GM21526 (cell line): ENCODE measurements around the gene DPYD.

Source experiments
- ATAC-seq: cut with Tn5 transposase; IDR thresholded peaks from one replicate; pipeline ENCODE4 v1.9.1; 2021; ENCODE audit warnings: moderate library complexity; ENCODE audit not compliant: unreplicated experiment, low FRiP score

Gene DPYD

DNA sequence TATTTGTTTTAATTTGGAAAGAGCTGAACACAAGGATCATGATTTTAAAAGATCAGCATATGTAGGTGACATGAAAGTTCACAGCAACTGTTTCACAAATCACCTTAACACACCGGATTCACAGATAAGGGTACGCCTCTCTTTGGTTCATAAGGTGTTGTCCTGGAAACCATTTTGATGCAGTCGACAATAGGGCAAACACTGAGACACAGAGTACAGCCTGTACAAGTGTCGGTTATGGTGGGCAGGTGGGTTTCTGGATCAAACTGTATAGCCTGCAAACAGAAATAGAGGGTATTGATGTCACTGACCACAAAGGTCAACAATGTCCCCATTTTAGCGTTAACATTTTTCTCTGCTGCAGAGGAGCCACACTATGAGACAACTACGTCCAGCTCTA, 842.0 kb downstream of the DPYD start:
- ATAC-seq = no peak

DNA sequence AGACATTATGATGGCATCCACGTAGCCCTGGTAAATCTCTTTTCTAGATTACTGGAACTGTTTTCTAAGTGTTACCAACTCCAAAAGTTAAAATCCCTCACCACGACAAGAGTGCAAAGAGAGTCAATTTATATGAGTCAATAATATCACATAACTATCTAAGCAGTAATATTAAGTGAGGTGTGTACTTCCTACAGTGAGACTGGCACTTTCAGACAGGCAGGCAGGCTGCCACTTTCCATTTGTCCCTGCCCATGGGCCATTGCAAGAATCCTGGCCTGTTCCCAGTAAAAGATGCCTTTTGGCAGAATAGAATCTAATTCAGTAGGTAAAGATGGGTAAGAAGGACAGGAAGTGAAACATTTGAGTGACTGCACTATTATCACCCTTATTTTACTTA, 843.6 kb downstream of the DPYD start:
- no peak for ATAC-seq

DNA sequence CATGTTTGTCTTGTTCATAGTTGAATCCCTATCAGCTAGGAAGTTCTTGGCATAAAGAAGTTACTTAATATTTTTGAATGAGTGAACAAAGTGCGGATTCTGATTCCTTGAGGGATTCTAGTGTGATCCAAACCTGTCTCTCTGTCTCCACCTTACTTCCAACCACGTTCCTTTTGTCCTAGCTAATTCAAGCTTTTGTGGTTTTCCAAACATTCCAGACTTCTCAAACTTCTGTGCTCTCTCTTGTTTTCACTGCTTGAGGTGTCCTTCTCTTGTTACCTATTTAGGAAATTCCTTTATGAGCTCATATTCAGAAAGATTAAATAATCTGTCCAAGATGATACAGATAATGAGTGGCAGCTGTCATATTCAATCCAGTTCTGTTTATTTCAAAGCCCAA, 846.1 kb downstream of the DPYD start:
- no peak for ATAC-seq

DNA sequence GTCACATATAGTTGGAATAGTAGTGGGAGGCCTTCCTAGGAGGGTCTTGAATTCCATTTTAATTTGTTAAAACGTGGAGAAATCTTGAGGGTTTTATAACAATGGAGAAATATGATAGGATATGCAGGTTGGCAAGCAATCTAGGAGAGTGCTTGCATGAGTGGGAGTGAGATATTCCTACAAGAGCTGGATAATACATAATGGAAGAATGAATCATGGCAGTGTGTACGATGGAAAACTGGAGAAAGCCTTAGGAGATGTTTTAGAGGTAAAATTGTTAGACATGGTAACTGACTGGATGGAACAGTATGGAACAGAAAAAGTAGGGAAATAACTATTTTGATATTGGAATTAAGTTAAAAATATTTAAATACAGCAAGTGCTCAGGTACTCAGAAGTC, 846.9 kb downstream of the DPYD start:
- ATAC-seq = no peak

DNA sequence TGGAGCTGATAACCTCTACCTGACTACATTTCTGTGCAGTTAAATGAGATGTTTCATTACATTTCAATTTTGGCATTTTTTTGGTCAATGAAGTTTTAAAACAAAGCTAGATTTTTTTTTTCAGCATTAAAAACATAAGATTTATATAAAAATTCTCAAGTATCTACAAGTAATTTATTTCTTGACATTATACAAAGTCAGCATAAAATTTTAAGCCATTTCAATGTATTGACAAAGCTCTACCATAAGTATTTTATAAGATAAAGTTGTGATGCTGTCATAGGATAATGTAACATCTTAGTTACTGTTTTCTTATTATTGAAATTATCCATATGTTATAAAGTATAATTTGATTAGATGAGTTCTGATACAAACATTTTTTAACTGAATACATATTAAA, 847.7 kb downstream of the DPYD start:
- no peak for ATAC-seq

DNA sequence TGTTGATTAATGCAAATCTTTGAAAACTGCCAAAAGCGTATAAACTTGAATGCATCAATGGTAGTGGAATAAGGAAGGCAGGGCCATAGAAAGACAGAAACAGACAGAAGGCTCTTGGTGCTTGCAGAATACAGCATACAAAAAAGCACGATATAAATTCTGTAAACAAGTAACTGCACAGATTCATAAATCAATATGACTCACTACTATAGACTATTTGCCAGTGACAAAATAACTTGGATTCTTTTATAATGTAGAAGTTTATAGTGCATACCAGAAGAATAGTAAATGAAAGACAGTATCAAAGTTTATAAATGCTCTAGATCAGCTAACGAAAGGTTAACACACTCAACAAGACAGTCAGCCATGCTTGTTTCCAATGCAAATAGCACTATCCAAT, 849.7 kb downstream of the DPYD start:
- no peak for ATAC-seq

DNA sequence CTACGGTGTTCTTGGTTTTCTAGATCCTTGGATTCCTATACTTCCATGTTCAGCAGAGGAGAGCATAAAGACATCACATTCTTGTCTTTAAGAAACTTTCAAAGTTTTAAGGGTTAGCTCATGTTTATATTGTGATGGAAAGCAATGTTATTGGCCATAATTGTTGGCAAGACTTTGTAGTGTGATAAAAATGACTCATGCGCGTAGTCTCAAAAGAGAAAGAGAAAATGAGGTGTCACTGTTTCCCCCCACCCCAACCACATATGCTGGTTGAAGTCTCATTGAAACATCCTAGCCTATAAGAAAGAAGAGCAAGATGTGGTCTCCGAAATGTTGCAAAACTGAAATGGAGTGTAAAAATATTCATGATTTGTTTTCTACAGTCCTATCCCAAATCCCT, 850.5 kb downstream of the DPYD start:
- no peak for ATAC-seq

DNA sequence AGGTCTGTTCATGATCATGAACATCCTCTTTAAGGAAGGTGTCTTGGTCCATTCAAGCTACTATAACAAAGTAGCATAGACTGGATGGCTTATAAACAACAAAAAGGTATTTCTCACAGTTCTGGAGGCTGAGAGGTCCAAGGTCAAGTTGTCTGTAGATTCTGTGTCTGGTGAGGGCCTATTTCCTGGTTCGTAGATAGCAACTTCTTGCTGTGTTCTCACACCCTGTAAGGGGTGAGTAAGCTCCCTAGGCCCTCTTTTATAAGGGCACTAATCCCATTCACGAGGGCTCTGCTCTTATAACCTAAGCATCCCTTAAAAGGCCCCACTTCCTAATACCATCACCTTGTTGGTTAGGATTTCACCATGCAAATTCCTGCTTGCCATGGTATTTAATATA, 851.5 kb downstream of the DPYD start:
- no peak for ATAC-seq

DNA sequence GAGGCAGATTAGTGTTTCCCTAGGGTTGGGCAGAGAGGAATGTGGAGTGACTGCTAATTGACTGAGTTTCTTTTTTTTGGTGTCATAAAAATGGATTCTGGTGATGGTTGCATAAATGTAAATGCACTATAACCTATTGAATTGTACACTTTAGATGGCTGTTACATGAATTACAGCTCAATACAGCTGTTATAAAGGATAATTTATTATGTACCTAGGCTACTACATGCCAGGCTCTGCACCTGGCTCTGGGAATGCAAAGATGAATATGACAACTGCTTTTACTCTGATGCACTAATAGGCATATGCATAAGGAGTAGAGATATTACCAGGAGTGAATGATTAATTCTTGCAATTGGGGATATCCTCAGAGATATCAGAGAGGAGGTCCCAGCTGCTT, 854.0 kb downstream of the DPYD start:
- no peak for ATAC-seq

DNA sequence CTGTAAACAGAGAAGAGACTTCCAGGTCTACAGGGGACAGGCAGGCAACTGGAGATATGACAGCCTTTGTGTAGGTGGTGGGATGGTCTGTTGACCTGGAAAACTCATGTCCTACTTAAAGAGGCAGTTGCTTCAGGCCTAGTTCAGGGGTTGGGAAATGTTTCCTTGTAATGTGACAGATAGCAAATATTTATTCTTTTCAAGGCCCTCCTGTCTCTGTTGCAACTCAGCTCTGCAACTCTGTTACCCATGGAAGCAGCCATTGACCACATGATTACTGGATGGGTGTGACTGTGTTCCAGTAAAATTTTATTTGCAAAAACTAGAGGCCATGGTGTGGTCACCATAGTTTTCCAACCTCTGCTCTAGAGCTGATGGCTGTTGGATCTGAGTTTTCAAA, 857.3 kb downstream of the DPYD start:
- no peak for ATAC-seq

DNA sequence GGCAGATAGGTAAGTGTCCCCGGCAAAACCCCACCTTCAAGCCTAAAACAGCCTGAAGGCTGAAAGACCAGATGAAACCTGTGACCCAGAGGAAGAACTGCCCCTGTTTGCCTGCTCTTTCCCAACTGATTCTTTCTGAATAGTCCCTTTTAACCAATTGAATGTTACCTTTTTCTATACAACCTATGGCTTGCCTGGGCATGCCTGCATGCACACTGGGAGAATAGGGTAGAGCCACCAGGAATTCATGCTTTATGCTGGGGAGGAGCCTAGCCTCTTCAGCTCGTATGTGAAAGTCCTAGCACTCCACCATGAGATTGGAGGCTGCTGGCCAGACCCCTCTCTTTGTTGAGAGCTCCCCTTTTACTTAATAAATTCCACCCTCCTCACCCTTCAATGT, 859.2 kb downstream of the DPYD start:
- no peak for ATAC-seq

DNA sequence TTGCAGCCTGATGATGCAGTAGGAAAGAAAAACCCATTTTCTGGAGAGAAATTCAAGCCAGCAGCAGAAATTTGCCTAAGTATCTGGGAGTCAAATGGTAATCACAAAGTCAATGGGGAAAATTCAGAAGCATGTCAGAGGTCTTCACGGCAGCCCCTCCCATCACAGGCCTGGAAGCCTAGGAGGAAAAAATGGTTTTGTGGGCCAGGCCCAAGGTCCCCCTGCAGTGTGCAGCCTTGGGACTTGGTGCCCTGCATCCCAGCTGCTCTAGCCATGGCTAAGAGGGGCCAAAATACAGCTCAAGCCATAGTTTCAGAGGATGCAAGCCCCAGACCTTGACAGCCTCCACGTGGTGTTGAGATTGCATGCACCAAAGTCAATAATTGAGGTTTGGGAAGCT, 864.4 kb downstream of the DPYD start:
- no peak for ATAC-seq

DNA sequence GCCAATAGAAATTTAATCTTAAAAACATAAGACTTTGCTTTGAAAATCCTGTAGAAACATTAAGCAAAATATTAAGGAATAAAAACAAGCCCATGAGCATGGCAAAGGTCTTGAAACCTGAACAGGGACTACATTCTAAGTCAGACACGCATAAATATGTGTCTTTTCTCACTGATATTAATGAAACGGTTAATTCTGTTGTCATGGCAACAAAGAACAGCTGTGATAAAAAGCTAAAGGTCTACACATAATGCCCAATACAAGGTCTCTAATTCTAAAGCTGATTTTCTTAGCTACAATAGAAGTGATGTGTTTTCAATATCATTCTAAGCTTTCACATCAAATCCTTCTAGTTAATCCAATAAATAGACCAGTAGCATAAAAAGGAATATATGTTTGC, 867.6 kb downstream of the DPYD start:
- ATAC-seq = no peak

DNA sequence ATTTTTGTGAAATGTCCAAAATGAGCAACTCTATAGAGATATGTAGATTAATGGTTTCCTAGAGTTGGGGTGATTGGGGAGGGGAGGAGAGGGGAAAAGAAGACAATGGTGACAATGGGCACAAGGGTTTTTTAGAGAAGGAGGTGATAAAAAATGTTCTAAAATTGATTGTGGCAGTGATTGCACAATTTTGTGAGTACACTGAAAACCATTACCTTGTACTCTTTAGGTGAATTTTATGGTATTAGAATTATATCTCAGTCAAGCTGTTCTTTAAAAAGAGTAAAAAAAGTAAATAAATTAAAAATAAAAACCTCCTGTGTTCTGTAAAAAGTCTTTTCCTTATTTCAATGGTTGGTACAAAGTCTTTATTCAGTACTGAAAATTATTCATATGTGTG, 869.0 kb downstream of the DPYD start:
- no peak for ATAC-seq

DNA sequence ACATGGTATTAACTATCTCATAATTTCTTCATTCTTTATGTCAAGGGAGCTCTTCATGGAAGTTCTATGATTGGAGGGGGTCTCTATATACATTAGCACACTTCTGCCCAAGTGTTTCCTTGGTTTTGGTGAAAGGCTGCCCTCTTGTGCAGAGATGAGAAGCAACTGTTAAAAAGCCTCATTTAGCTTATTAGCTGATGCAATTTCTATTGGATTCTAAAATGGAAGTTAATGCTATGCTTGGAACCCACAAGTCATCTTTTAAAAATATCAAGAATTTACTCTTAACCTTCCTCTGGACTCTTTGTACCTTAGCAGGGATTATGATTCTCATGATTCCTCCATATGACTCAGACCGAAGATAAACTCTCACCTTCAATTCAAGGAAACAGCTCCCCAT, 870.3 kb downstream of the DPYD start:
- no peak for ATAC-seq

DNA sequence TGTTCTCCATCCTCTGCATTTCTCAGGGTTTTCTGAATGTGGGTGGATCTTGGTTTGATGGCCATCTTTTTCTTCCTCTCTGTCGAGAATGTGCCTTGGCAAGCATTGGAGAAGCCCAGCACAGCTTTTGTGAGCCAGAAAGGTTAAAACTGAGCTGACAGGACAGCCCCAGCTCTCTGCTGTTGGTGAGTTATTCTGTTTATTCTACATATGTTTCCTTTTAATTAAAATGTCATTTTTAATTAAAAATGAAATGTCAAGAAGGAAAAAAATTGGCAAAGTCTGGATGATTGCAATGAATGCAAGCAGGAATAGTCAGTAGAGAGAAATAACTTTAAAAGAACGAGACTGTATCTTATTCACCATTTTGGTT, 873.4 kb downstream of the DPYD start:
- no peak for ATAC-seq

DNA sequence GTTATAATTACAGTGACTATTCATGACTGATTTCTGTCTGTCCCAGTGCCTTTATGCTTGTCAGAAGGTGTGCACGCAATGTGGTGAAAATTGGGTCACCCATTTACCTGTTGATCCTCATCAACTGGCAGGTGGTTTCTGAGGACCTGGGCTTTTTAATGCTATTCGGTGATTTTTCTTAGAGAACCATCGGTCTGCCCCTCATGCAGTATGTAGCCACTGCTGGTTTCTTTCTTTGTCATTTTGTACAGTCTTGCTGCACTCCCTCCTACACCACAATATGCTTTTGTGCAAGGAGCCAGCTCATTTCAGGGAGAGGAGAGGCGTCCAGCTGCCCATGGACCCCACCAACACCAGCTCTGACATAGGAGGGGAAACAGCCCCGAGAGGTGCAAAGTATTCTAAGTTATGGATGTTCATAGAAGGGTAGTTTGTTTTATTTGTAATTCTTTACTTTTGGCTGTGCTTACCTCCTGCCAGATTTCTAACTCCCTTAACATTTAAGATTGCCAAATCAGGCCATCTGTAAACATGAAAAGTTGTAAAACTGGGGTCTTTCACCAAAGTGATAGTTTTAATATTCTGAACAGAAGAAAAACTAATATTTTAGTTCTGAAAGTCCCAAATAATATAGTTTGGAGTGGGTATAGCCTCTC, 873.9 kb downstream of the DPYD start:
- no peak for ATAC-seq

DNA sequence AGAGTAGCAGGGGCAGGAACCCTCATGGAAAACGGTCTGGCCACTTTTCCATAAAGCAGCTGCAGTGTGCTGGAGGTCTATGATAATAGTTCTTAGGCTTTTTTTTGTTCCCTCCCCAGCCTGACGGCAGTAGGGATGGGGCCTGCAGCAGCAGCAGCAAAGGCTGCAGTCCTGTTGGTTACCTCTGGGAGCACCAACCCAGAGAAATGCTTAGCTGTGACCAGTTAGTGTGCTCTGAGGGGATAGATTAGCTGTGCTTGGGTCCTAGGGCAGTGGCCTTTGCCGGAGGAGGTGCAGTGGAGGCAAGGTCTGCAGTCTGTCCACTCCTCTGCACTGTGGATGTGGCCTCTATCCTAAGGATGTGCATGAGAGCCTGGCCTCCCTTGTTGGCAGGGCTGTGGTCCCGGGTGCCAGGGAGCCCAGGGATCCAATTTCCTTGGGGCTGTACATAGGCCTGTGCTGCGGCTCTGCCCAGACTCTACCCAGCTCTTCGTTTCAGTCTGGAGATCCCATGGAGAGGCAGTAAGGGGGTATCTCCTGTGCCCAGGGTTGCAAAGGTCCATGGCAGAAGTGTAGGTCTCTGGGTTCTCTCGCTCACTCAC, 876.6 kb downstream of the DPYD start:
- ATAC-seq = no peak

DNA sequence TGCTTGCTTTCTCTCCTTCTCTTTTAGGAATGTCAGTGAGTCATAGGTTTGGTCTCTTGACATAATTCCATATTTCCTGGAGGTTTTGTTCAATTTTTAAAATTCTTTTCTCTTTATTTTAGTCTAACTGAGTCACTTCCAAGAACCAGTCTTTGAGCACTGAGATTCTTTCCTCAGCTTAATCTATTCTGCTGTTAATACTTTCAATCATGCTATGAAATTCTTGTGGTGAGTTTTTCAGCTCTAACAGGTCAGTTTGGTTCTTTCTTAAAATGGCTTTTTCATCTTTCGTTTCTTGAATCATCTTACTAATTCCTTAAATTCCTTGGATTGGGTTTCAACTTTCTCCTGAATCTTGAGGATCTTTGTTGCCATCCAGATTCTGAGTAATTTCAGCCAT, 878.3 kb downstream of the DPYD start:
- no peak for ATAC-seq

DNA sequence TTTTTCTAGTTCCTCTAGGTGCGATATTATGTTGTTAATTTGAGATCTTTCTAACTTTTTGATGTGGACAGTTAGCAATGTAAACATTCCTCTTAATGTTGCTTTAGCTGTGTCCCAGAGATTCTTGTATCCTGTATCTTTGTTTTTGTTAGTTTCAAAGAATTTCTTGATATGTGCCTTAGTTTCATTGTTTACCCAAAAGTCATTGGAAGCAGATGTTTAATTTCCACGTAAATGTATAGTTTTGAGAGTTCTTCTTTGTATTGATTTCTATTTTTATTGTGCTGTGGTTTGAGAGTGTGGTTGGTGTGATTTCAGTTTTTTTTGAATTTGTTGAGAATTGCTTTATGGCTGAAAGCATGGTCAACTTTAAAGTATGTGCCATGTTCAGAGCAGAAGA, 879.8 kb downstream of the DPYD start:
- no peak for ATAC-seq

DNA sequence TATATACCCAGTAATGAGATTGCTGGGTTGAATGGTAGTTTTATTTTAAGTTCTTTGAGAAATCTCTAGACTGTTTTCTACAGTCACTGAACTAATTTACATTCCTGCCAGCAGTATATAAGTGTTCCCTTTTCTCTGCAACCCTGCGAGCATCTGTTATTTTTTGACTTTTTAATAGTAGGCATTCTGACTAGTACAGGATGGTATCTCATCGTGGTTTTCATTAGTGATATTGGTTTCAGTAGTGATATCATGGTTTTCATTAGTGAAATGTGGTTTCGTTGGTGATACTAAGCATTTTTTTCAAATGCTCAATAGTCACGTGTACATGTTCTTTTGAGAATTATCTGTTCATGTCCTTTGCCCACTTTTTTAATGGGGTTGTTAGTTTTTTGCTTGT, 882.4 kb downstream of the DPYD start:
- ATAC-seq = no peak

DNA sequence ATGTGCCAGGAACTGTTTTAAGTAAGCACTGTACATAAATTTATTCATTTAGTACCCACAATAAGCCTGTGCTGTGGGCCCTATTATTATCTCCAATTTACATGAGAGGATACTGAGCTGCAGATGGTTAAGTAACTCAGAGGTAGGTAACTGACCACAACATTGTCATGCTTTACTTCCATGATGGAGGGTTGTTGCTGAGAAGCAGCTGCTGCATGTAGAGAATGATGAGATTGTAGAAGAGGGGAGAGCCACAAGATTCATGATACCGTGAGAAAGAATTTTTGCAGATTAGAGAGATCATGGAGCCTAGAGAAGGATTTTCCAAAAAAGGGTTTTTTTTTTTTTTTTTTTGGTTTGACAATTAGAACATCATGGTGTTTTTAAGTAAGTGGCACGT, 886.2 kb downstream of the DPYD start:
- no peak for ATAC-seq

DNA sequence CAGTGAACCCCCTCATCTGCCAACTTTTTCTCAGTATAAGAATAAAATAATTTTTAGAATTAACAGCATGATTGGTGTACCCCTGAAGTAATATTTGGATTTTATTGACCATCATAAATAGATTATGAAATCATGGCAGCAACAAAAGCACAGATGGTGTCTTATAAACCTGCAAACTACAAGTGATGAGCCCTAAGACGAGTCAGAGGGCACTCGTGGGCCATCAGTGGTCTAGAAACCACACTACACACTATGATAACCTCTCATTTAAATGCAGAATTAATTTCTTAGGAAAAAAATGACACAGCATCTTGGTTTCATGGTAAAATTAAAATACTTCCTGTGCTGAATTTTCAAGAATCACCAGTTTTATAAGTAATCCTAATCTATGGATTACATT, 886.9 kb downstream of the DPYD start:
- no peak for ATAC-seq
